NB4 (cell line): Measurements from ENCODE around the gene SKP1.

Experiments used
- CTCF ChIP-seq: IDR thresholded peaks from one replicate; pipeline ENCODE4 v1.5.1; 2012; ENCODE audit warnings: low read depth, low read length
- MAX ChIP-seq: IDR thresholded peaks from 2 replicates; pipeline ENCODE4 v1.6.1; 2011; ENCODE audit warnings: low read depth, low read length
- MYC ChIP-seq: IDR thresholded peaks from 2 replicates; pipeline ENCODE4 v1.6.1; 2011; ENCODE audit warnings: low read depth, low read length
- POLR2A ChIP-seq: IDR thresholded peaks from 2 replicates; pipeline ENCODE4 v1.6.1; 2011; ENCODE audit warnings: mild to moderate bottlenecking; ENCODE audit not compliant: insufficient read length; ENCODE audit errors: extremely low read depth

GRCh38 chr5:134103998-134104654 lies 72.6 kb downstream of the SKP1 start:
- no peak for TF ChIP-seq CTCF
- no peak for TF ChIP-seq POLR2A
- TF ChIP-seq MYC = no peak
- TF ChIP-seq MAX = no peak
